Midbrain (tissue), 1 donor: ENCODE measurements around the gene HMGXB4.
"Not testable (repeated sequence)": the region's sequence is repeated elsewhere in the genome, so short reads cannot be mapped to it uniquely, and the experiment has no call there.

Experiments used
- DNase-seq: peaks from one replicate; lab custom pipeline; 2025; lab: John Stamatoyannopoulos, UW

Gene HMGXB4

GRCh38 chr22:35257321-35258190, at the start of gene HMGXB4:
HMGXB4 (plus strand) TSS chr22:35257493; CDS start chr22:35262391, 4,898 bp downstream.
- peak; percentile 88 for DNase-seq

GRCh38 chr22:35208003-35208402, 49.3 kb upstream of the HMGXB4 start:
- no peak for DNase-seq

GRCh38 chr22:35209203-35209602, 48.1 kb upstream of the HMGXB4 start:
- no peak for DNase-seq

GRCh38 chr22:35212009-35212408, 45.3 kb upstream of the HMGXB4 start:
- no peak for DNase-seq

GRCh38 chr22:35212996-35213395, 44.3 kb upstream of the HMGXB4 start:
- DNase-seq, result no peak

GRCh38 chr22:35214968-35215367, 42.3 kb upstream of the HMGXB4 start:
- no peak for DNase-seq

GRCh38 chr22:35215993-35216392, 41.3 kb upstream of the HMGXB4 start:
- no peak for DNase-seq

- no peak for DNase-seq
Measured at GRCh38 chr22:35217527-35217926, 39.8 kb upstream of the HMGXB4 start.

GRCh38 chr22:35218079-35218478, 39.2 kb upstream of the HMGXB4 start:
- DNase-seq, result no peak

- DNase-seq, result no peak
Measured at GRCh38 chr22:35219012-35219411, 38.3 kb upstream of the HMGXB4 start.

GRCh38 chr22:35220221-35220620, 37.1 kb upstream of the HMGXB4 start:
- DNase-seq, result no peak

GRCh38 chr22:35225010-35225409, 32.3 kb upstream of the HMGXB4 start:
- DNase-seq, result no peak

- DNase-seq, result no peak
Measured at GRCh38 chr22:35226958-35227647, 30.2 kb upstream of the HMGXB4 start.

GRCh38 chr22:35229865-35230264, 27.4 kb upstream of the HMGXB4 start:
- no peak for DNase-seq

GRCh38 chr22:35230417-35230816, 26.9 kb upstream of the HMGXB4 start:
- DNase-seq, result no peak

GRCh38 chr22:35230839-35231584, 26.3 kb upstream of the HMGXB4 start:
- no peak for DNase-seq

- DNase-seq, result peak; percentile 29
Measured at GRCh38 chr22:35231585-35232084, 25.7 kb upstream of the HMGXB4 start.

- not testable (repeated sequence) for DNase-seq
Measured at GRCh38 chr22:35238749-35239148, 18.5 kb upstream of the HMGXB4 start.

GRCh38 chr22:35244507-35244906, 12.8 kb upstream of the HMGXB4 start:
- DNase-seq, result not testable (repeated sequence)

- DNase-seq, result no peak
Measured at GRCh38 chr22:35250156-35250555, 7.1 kb upstream of the HMGXB4 start.

- DNase-seq, result no peak
Measured at GRCh38 chr22:35253946-35254345, 3.3 kb upstream of the HMGXB4 start.

GRCh38 chr22:35257002-35257320, 332 bp upstream of the HMGXB4 start:
- DNase-seq, result no peak
